ENCODE data around the gene IPMK.

IPMK gene

GRCh38 chr10:58267713-58268453 lies at the start of gene IPMK:
IPMK (minus strand) TSS chr10:58267894; CDS start chr10:58267611, 283 bp downstream.
- peak in 1 of 2 experiments; percentile 64 for DNase-seq

- no peak for DNase-seq
These were observed 49.2 kb upstream of the IPMK start for GRCh38 chr10:58316874-58317273.

- DNase-seq: no peak
These were observed 43.3 kb upstream of the IPMK start for GRCh38 chr10:58311026-58311425.

- no peak for DNase-seq
These were observed 40.0 kb upstream of the IPMK start for GRCh38 chr10:58307676-58308075.

GRCh38 chr10:58305821-58306220 lies 38.1 kb upstream of the IPMK start:
- DNase-seq: no peak

GRCh38 chr10:58304099-58304633 lies 36.5 kb upstream of the IPMK start:
- no peak for DNase-seq

GRCh38 chr10:58302254-58302653 lies 34.6 kb upstream of the IPMK start:
- no peak for DNase-seq

GRCh38 chr10:58300676-58301075 lies 33.0 kb upstream of the IPMK start:
- DNase-seq: no peak

- no peak for DNase-seq
These were observed 31.9 kb upstream of the IPMK start for GRCh38 chr10:58299580-58299979.

- DNase-seq: no peak
These were observed 26.3 kb upstream of the IPMK start for GRCh38 chr10:58293989-58294388.

GRCh38 chr10:58291538-58292174 lies 24.0 kb upstream of the IPMK start:
- DNase-seq: peak in 1 of 2 experiments; percentile 1

GRCh38 chr10:58282615-58283014 lies 14.9 kb upstream of the IPMK start:
- no peak for DNase-seq

GRCh38 chr10:58281092-58281752 lies 13.5 kb upstream of the IPMK start:
- no peak for DNase-seq

GRCh38 chr10:58280477-58280876 lies 12.8 kb upstream of the IPMK start:
- DNase-seq: no peak

GRCh38 chr10:58278962-58279307 lies 11.2 kb upstream of the IPMK start:
- DNase-seq: no peak

GRCh38 chr10:58278274-58278961 lies 10.7 kb upstream of the IPMK start:
- no peak for DNase-seq

GRCh38 chr10:58275908-58276307 lies 8.2 kb upstream of the IPMK start:
- DNase-seq: no peak

GRCh38 chr10:58275261-58275660 lies 7.6 kb upstream of the IPMK start:
- no peak for DNase-seq

GRCh38 chr10:58269782-58270290 lies 2.1 kb upstream of the IPMK start:
- DNase-seq: no peak

- peak; percentile 82 to 90 for DNase-seq
These were observed 1.5 kb upstream of the IPMK start, which contains the start of gene CISD1 for GRCh38 chr10:58268946-58269781. CISD1 (plus strand) TSS chr10:58269162; CDS start chr10:58269274, 112 bp downstream.

GRCh38 chr10:58268454-58268945 lies 806 bp upstream of the IPMK start:
- DNase-seq: no peak
